Measurements from ENCODE around the gene MAMDC2. TPM values are rescaled to one million over a fixed set of nuclear protein-coding genes. Genes with fewer than 3 reads are reported as not detected.

The MAMDC2 gene
- total RNA-seq, 4 donors from 2014 or later: 96.5 to 192 (median 140) TPM

GRCh38 chr9:70156729-70157128, 113.1 kb downstream of the MAMDC2 start:
- H3K27ac ChIP-seq: peak overlapping the region; percentile 29 to 54 (median 44)
- no peaks in the 10 kb centered on the region for H3K9me3 ChIP-seq
- peaks cover 0 to 31% of the 10 kb centered on the region in 2 donors for H3K36me3 ChIP-seq
- no peak overlapping the region for H3K4me3 ChIP-seq
- ATAC-seq: no peak
- H3K4me1 ChIP-seq: peaks cover 3 to 77% (median 37%) of the 10 kb centered on the region in 3 donors
- TF ChIP-seq POLR2A (IDR thresholded peaks at IDR 0.05) (no peak), POLR2AphosphoS5 (IDR thresholded peaks at IDR 0.05) (peak; percentile 91), EP300 (IDR thresholded peaks at IDR 0.05) (no peak), CTCF (IDR thresholded peaks at IDR 0.05) (no peak)
- WGBS, 2 donors (ENCODE audit: low coverage in 1 of 2): 20 to 38% methylated on average over 3 of the region's 3 CpGs
- H3K27me3 ChIP-seq: no peaks in the 10 kb centered on the region

GRCh38 chr9:70159630-70160029, 116.0 kb downstream of the MAMDC2 start:
- Histone ChIP-seq H3K9me3 (no peaks in the 10 kb centered on the region), H3K4me1 (peaks cover 3 to 76% (median 32%) of the 10 kb centered on the region in 3 donors), H3K36me3 (peaks cover 0 to 17% of the 10 kb centered on the region in 2 donors), H3K4me3 (no peak overlapping the region), H3K27ac (peak overlapping the region in 3 of 4 donors; percentile 67 to 71 (median 68)), H3K27me3 (no peaks in the 10 kb centered on the region)
- 27 to 32% methylated on average over 2 to 3 of the region's 3 CpGs for WGBS, 2 donors (ENCODE audit: low coverage in 1 of 2)
- no peak for ATAC-seq
- TF ChIP-seq EP300 (IDR thresholded peaks at IDR 0.05): no peak
- TF ChIP-seq POLR2A (IDR thresholded peaks at IDR 0.05): no peak
- no peak for TF ChIP-seq CTCF (IDR thresholded peaks at IDR 0.05)
- TF ChIP-seq POLR2AphosphoS5 (IDR thresholded peaks at IDR 0.05): no peak

GRCh38 chr9:70160686-70161600, 117.3 kb downstream of the MAMDC2 start:
- Histone ChIP-seq H3K4me1 (peaks cover 3 to 74% (median 27%) of the 10 kb centered on the region in 3 donors), H3K4me3 (no peak overlapping the region), H3K9me3 (no peaks in the 10 kb centered on the region), H3K27me3 (no peaks in the 10 kb centered on the region), H3K36me3 (peaks cover 0 to 20% of the 10 kb centered on the region in 2 donors), H3K27ac (peak overlapping the region; percentile 59 to 71 (median 68))
- WGBS, 2 donors (ENCODE audit: low coverage in 1 of 2): 13 to 17% methylated on average over 4 to 6 of the region's 6 CpGs
- no peak for TF ChIP-seq EP300 (IDR thresholded peaks at IDR 0.05)
- peak; percentile 50 for TF ChIP-seq POLR2AphosphoS5 (IDR thresholded peaks at IDR 0.05)
- no peak for TF ChIP-seq POLR2A (IDR thresholded peaks at IDR 0.05)
- ATAC-seq: peak; percentile 2

GRCh38 chr9:70165006-70165602, 121.5 kb downstream of the MAMDC2 start:
- TF ChIP-seq POLR2AphosphoS5 (IDR thresholded peaks at IDR 0.05): peak; percentile 51
- TF ChIP-seq EP300 (IDR thresholded peaks at IDR 0.05): no peak
- Histone ChIP-seq H3K9me3 (no peaks in the 10 kb centered on the region), H3K4me1 (peaks cover under 1 to 59% (median 12%) of the 10 kb centered on the region in 3 donors), H3K4me3 (no peak overlapping the region), H3K27ac (peak overlapping the region in 3 of 4 donors; percentile 32 to 68 (median 44)), H3K27me3 (no peaks in the 10 kb centered on the region), H3K36me3 (peaks cover 1 to 35% of the 10 kb centered on the region in 2 donors)
- ATAC-seq: no peak
- 56 to 64% methylated on average over 2 to 6 of the region's 6 CpGs for WGBS, 2 donors (ENCODE audit: low coverage in 1 of 2)

GRCh38 chr9:70168521-70168920, 124.9 kb downstream of the MAMDC2 start:
- Histone ChIP-seq H3K27me3 (no peaks in the 10 kb centered on the region), H3K27ac (no peak overlapping the region), H3K36me3 (peaks cover 9 to 69% of the 10 kb centered on the region in 2 donors), H3K9me3 (no peaks in the 10 kb centered on the region), H3K4me3 (no peak overlapping the region), H3K4me1 (peaks cover 0 to 48% (median 0%) of the 10 kb centered on the region in 3 donors)
- no peak for ATAC-seq
- WGBS, 2 donors (ENCODE audit: low coverage in 1 of 2): 91 to 95% methylated on average over 5 of the region's 5 CpGs
- TF ChIP-seq CTCF (IDR thresholded peaks at IDR 0.05): no peak
- no peak for TF ChIP-seq POLR2A (IDR thresholded peaks at IDR 0.05)
- no peak for TF ChIP-seq EP300 (IDR thresholded peaks at IDR 0.05)
- TF ChIP-seq POLR2AphosphoS5 (IDR thresholded peaks at IDR 0.05): no peak

Measured in gastroesophageal sphincter (tissue), 4 donors.